Putamen (tissue), 1 donor: ENCODE data around the gene ZIC1.

Experiments used
- DNase-seq: peaks from one replicate; pipeline ENCODE4 v3.0.0-alpha.2; 2016; ENCODE audit warnings: low spot score

Gene ZIC1

GRCh38 chr3:147409143-147410115, at the start of gene ZIC1:
ZIC1 (plus strand) TSS chr3:147409365; CDS start chr3:147410113, 748 bp downstream.
- DNase-seq = peak; percentile 52

- no peak for DNase-seq
Measured at GRCh38 chr3:147360051-147360439, 49.1 kb upstream of the ZIC1 start.

- DNase-seq = no peak
Measured at GRCh38 chr3:147360646-147361453, 48.3 kb upstream of the ZIC1 start.

- no peak for DNase-seq
Measured at GRCh38 chr3:147361454-147362420, 47.4 kb upstream of the ZIC1 start.

GRCh38 chr3:147364771-147365170, 44.4 kb upstream of the ZIC1 start:
- DNase-seq = no peak

GRCh38 chr3:147365196-147366115, 43.7 kb upstream of the ZIC1 start:
- no peak for DNase-seq

- DNase-seq = no peak
Measured at GRCh38 chr3:147367676-147368075, 41.5 kb upstream of the ZIC1 start.

GRCh38 chr3:147368151-147368550, 41.0 kb upstream of the ZIC1 start:
- no peak for DNase-seq

- no peak for DNase-seq
Measured at GRCh38 chr3:147368561-147369221, 40.5 kb upstream of the ZIC1 start.

- no peak for DNase-seq
Measured at GRCh38 chr3:147369231-147369630, 39.9 kb upstream of the ZIC1 start.

GRCh38 chr3:147369661-147370123, 39.5 kb upstream of the ZIC1 start:
- no peak for DNase-seq

- no peak for DNase-seq
Measured at GRCh38 chr3:147370349-147370748, 38.8 kb upstream of the ZIC1 start.

- DNase-seq = no peak
Measured at GRCh38 chr3:147371140-147371539, 38.0 kb upstream of the ZIC1 start.

GRCh38 chr3:147371771-147372340, 37.3 kb upstream of the ZIC1 start:
- DNase-seq = no peak

- no peak for DNase-seq
Measured at GRCh38 chr3:147372525-147373027, 36.6 kb upstream of the ZIC1 start.

- no peak for DNase-seq
Measured at GRCh38 chr3:147373301-147373700, 35.9 kb upstream of the ZIC1 start.

- DNase-seq = no peak
Measured at GRCh38 chr3:147377412-147378367, 31.5 kb upstream of the ZIC1 start.

- no peak for DNase-seq
Measured at GRCh38 chr3:147379651-147380050, 29.5 kb upstream of the ZIC1 start.
